ENCODE measurements around the gene DOCK10.

The DOCK10 gene

GRCh38 chr2:224816816-224817215 lies 225.5 kb downstream of the DOCK10 start:
- peak; percentile 36 for DNase-seq

GRCh38 chr2:224813578-224813977 lies 228.7 kb downstream of the DOCK10 start:
- DNase-seq = no peak

GRCh38 chr2:224807153-224807964 lies 234.9 kb downstream of the DOCK10 start:
- DNase-seq = peak; percentile 11

- no peak for DNase-seq
These were observed 238.3 kb downstream of the DOCK10 start for GRCh38 chr2:224803930-224804329.

- no peak for DNase-seq
These were observed 239.9 kb downstream of the DOCK10 start for GRCh38 chr2:224802407-224802806.

- DNase-seq = no peak
These were observed 240.9 kb downstream of the DOCK10 start for GRCh38 chr2:224801360-224801759.

- DNase-seq = no peak
These were observed 242.6 kb downstream of the DOCK10 start for GRCh38 chr2:224799691-224800090.

GRCh38 chr2:224798180-224798579 lies 244.1 kb downstream of the DOCK10 start:
- no peak for DNase-seq

- DNase-seq = peak; percentile 10
These were observed 245.5 kb downstream of the DOCK10 start for GRCh38 chr2:224796695-224797305.

GRCh38 chr2:224793946-224794345 lies 248.3 kb downstream of the DOCK10 start:
- peak; percentile 41 for DNase-seq

- DNase-seq = no peak
These were observed 255.4 kb downstream of the DOCK10 start for GRCh38 chr2:224786848-224787247.

GRCh38 chr2:224781400-224781799 lies 260.9 kb downstream of the DOCK10 start:
- DNase-seq = no peak

- no peak for DNase-seq
These were observed 261.4 kb downstream of the DOCK10 start for GRCh38 chr2:224780823-224781222.

GRCh38 chr2:224780106-224780505 lies 262.2 kb downstream of the DOCK10 start:
- no peak for DNase-seq

GRCh38 chr2:224778474-224778877 lies 263.8 kb downstream of the DOCK10 start:
- peak; percentile 57 for DNase-seq

GRCh38 chr2:224777559-224777930 lies 264.7 kb downstream of the DOCK10 start:
- no peak for DNase-seq

GRCh38 chr2:224776795-224777558 lies 265.3 kb downstream of the DOCK10 start:
- DNase-seq = no peak

GRCh38 chr2:224775647-224776046 lies 266.6 kb downstream of the DOCK10 start:
- peak; percentile 36 for DNase-seq

- no peak for DNase-seq
These were observed 267.5 kb downstream of the DOCK10 start for GRCh38 chr2:224774735-224775134.

GRCh38 chr2:224772494-224772893 lies 269.8 kb downstream of the DOCK10 start:
- DNase-seq = peak; percentile 5

- no peak for DNase-seq
These were observed 272.8 kb downstream of the DOCK10 start for GRCh38 chr2:224769489-224769888.

GRCh38 chr2:224764565-224765236 lies 277.6 kb downstream of the DOCK10 start:
- DNase-seq = no peak

- DNase-seq = no peak
These were observed 284.2 kb downstream of the DOCK10 start for GRCh38 chr2:224757934-224758548.
